HG03175 (cell line): ENCODE results near the gene MOCS1.

ENCODE experiments used
- ATAC-seq: cut with Tn5 transposase; IDR thresholded peaks from one replicate; pipeline ENCODE4 v1.9.1; 2021; ENCODE audit warnings: mild to moderate bottlenecking, moderate library complexity; ENCODE audit not compliant: unreplicated experiment

The MOCS1 gene

GRCh38 chr6:39950125-39950720 is 16.0 kb upstream of the MOCS1 start:
- no peak for ATAC-seq

- no peak for ATAC-seq
These were observed 14.0 kb upstream of the MOCS1 start for GRCh38 chr6:39948199-39948791.

- ATAC-seq, result no peak
These were observed 13.4 kb upstream of the MOCS1 start for GRCh38 chr6:39947611-39948068.

- no peak for ATAC-seq
These were observed 11.4 kb upstream of the MOCS1 start for GRCh38 chr6:39945626-39946025.

GRCh38 chr6:39942903-39943580 is 8.8 kb upstream of the MOCS1 start:
- no peak for ATAC-seq

GRCh38 chr6:39941820-39942219 is 7.6 kb upstream of the MOCS1 start:
- no peak for ATAC-seq

- ATAC-seq, result no peak
These were observed 6.9 kb upstream of the MOCS1 start for GRCh38 chr6:39941138-39941537.

GRCh38 chr6:39938773-39939654 is 4.8 kb upstream of the MOCS1 start:
- ATAC-seq, result no peak

- no peak for ATAC-seq
These were observed 3.5 kb upstream of the MOCS1 start for GRCh38 chr6:39937686-39938333.

- no peak for ATAC-seq
These were observed 2.6 kb upstream of the MOCS1 start for GRCh38 chr6:39936857-39937256.

- no peak for ATAC-seq
These were observed 979 bp upstream of the MOCS1 start for GRCh38 chr6:39935241-39935640.

- no peak for ATAC-seq
These were observed 562 bp downstream of the MOCS1 start for GRCh38 chr6:39933669-39934130.

- ATAC-seq, result no peak
These were observed 1.8 kb downstream of the MOCS1 start for GRCh38 chr6:39932386-39932910.

GRCh38 chr6:39931607-39932006 is 2.7 kb downstream of the MOCS1 start:
- no peak for ATAC-seq

- ATAC-seq, result no peak
These were observed 3.7 kb downstream of the MOCS1 start for GRCh38 chr6:39930540-39930939.

GRCh38 chr6:39929733-39930461 is 4.4 kb downstream of the MOCS1 start:
- no peak for ATAC-seq

GRCh38 chr6:39929039-39929732 is 5.1 kb downstream of the MOCS1 start:
- no peak for ATAC-seq

GRCh38 chr6:39927159-39927558 is 7.1 kb downstream of the MOCS1 start:
- ATAC-seq, result no peak

GRCh38 chr6:39926668-39927067 is 7.6 kb downstream of the MOCS1 start:
- ATAC-seq, result no peak
